DMS79 (cell line): ENCODE data around the gene OSBP.
"Not testable (repeated sequence)": the region's sequence is repeated elsewhere in the genome, so short reads cannot be mapped to it uniquely, and the experiment has no call there.

ENCODE experiments used
- DNase-seq: peaks from one replicate; lab custom pipeline; 2025; lab: John Stamatoyannopoulos, UW

The OSBP gene

GRCh38 chr11:59553323-59553722 lies 62.3 kb downstream of the OSBP start:
- no peak for DNase-seq

GRCh38 chr11:59552844-59553243 lies 62.7 kb downstream of the OSBP start:
- no peak for DNase-seq

- no peak for DNase-seq
These were observed 63.7 kb downstream of the OSBP start for GRCh38 chr11:59551659-59552521.

GRCh38 chr11:59550842-59551658 lies 64.5 kb downstream of the OSBP start:
- peak; percentile 71 for DNase-seq

GRCh38 chr11:59550368-59550841 lies 65.2 kb downstream of the OSBP start:
- peak; percentile 86 for DNase-seq

- no peak for DNase-seq
These were observed 67.3 kb downstream of the OSBP start for GRCh38 chr11:59548309-59548656.

GRCh38 chr11:59547605-59548308 lies 67.8 kb downstream of the OSBP start:
- DNase-seq, result not testable (repeated sequence)

- no peak for DNase-seq
These were observed 70.2 kb downstream of the OSBP start for GRCh38 chr11:59545179-59546020.

GRCh38 chr11:59544869-59545178 lies 70.8 kb downstream of the OSBP start:
- DNase-seq, result no peak

GRCh38 chr11:59543713-59544112 lies 71.9 kb downstream of the OSBP start:
- DNase-seq, result not testable (repeated sequence)

- no peak for DNase-seq
These were observed 73.3 kb downstream of the OSBP start for GRCh38 chr11:59542142-59542810.

GRCh38 chr11:59534676-59535075 lies 80.9 kb downstream of the OSBP start:
- DNase-seq, result no peak

GRCh38 chr11:59532620-59533019 lies 83.0 kb downstream of the OSBP start:
- DNase-seq, result no peak

GRCh38 chr11:59528711-59529110 lies 86.9 kb downstream of the OSBP start:
- no peak for DNase-seq
